ENCODE measurements around the gene LRP1.

Gene LRP1

GRCh38 chr12:57139796-57140649, 11.7 kb downstream of the LRP1 start:
- Histone ChIP-seq H3K27ac (no peak overlapping the region), H2AFZ (no peak overlapping the region), H3K9me3 (ENCODE audit: control insufficient read depth, low read length) (no peaks in the 10 kb centered on the region), H3K4me1 (no peaks in the 10 kb centered on the region), H3K9ac (no peak overlapping the region), H3K4me2 (ENCODE audit: low read length) (no peak overlapping the region), H3K79me2 (no peaks in the 10 kb centered on the region), H3K36me3 (ENCODE audit: control insufficient read depth, insufficient read depth, low read length) (no peaks in the 10 kb centered on the region), H3K27me3 (ENCODE audit: control insufficient read depth, insufficient read depth, low read length) (no peaks in the 10 kb centered on the region), H3K4me3 (ENCODE audit: low read depth, low read length) (no peak overlapping the region)
- TF ChIP-seq CTCF (IDR thresholded peaks at IDR 0.05), result no peak

- H3K27ac ChIP-seq, result no peak overlapping the region
- H3K27me3 ChIP-seq (ENCODE audit: control insufficient read depth, insufficient read depth, low read length), result no peaks in the 10 kb centered on the region
- no peak for TF ChIP-seq CTCF (IDR thresholded peaks at IDR 0.05)
- no peak overlapping the region for H3K9ac ChIP-seq
- no peaks in the 10 kb centered on the region for H3K9me3 ChIP-seq (ENCODE audit: control insufficient read depth, low read length)
- H3K4me3 ChIP-seq (ENCODE audit: low read depth, low read length), result no peak overlapping the region
- no peaks in the 10 kb centered on the region for H3K4me1 ChIP-seq
- no peaks in the 10 kb centered on the region for H3K36me3 ChIP-seq (ENCODE audit: control insufficient read depth, insufficient read depth, low read length)
- H2AFZ ChIP-seq, result no peak overlapping the region
- no peaks in the 10 kb centered on the region for H3K79me2 ChIP-seq
- no peak overlapping the region for H3K4me2 ChIP-seq (ENCODE audit: low read length)
Measured at GRCh38 chr12:57141249-57141648, 13.0 kb downstream of the LRP1 start.

- Histone ChIP-seq H3K79me2 (no peaks in the 10 kb centered on the region), H3K4me2 (ENCODE audit: low read length) (no peak overlapping the region), H3K36me3 (ENCODE audit: control insufficient read depth, insufficient read depth, low read length) (no peaks in the 10 kb centered on the region), H3K4me1 (no peaks in the 10 kb centered on the region), H3K27me3 (ENCODE audit: control insufficient read depth, insufficient read depth, low read length) (no peaks in the 10 kb centered on the region), H2AFZ (no peak overlapping the region), H3K9me3 (ENCODE audit: control insufficient read depth, low read length) (no peaks in the 10 kb centered on the region), H3K4me3 (ENCODE audit: low read depth, low read length) (no peak overlapping the region), H3K9ac (no peak overlapping the region), H3K27ac (no peak overlapping the region)
- no peak for TF ChIP-seq CTCF (IDR thresholded peaks at IDR 0.05)
Measured at GRCh38 chr12:57142121-57142520, 13.8 kb downstream of the LRP1 start.

GRCh38 chr12:57142727-57143126, 14.4 kb downstream of the LRP1 start:
- no peak overlapping the region for H3K4me2 ChIP-seq (ENCODE audit: low read length)
- no peaks in the 10 kb centered on the region for H3K36me3 ChIP-seq (ENCODE audit: control insufficient read depth, insufficient read depth, low read length)
- H3K4me3 ChIP-seq (ENCODE audit: low read depth, low read length), result no peak overlapping the region
- no peaks in the 10 kb centered on the region for H3K79me2 ChIP-seq
- H3K4me1 ChIP-seq, result no peaks in the 10 kb centered on the region
- TF ChIP-seq CTCF (IDR thresholded peaks at IDR 0.05), result no peak
- H3K9ac ChIP-seq, result no peak overlapping the region
- no peaks in the 10 kb centered on the region for H3K27me3 ChIP-seq (ENCODE audit: control insufficient read depth, insufficient read depth, low read length)
- no peak overlapping the region for H2AFZ ChIP-seq
- H3K9me3 ChIP-seq (ENCODE audit: control insufficient read depth, low read length), result no peaks in the 10 kb centered on the region
- no peak overlapping the region for H3K27ac ChIP-seq

GRCh38 chr12:57143454-57143853, 15.2 kb downstream of the LRP1 start:
- Histone ChIP-seq H3K79me2 (no peaks in the 10 kb centered on the region), H3K9me3 (ENCODE audit: control insufficient read depth, low read length) (no peaks in the 10 kb centered on the region), H3K27ac (no peak overlapping the region), H3K4me1 (no peaks in the 10 kb centered on the region), H3K27me3 (ENCODE audit: control insufficient read depth, insufficient read depth, low read length) (no peaks in the 10 kb centered on the region), H3K36me3 (ENCODE audit: control insufficient read depth, insufficient read depth, low read length) (no peaks in the 10 kb centered on the region), H3K4me2 (ENCODE audit: low read length) (no peak overlapping the region), H3K9ac (no peak overlapping the region), H3K4me3 (ENCODE audit: low read depth, low read length) (no peak overlapping the region), H2AFZ (no peak overlapping the region)
- no peak for TF ChIP-seq CTCF (IDR thresholded peaks at IDR 0.05)

Data from parathyroid adenoma (tissue), 2 donors.